CD4-positive, alpha-beta T cell treated with Interferon alpha-2 for 1 hour (primary cell): ENCODE measurements around the gene CEP85.
"Not testable (repeated sequence)": the region's sequence is repeated elsewhere in the genome, so short reads cannot be mapped to it uniquely, and the experiment has no call there.

Experiments
- DNase-seq, 2 donors: peaks; one replicate each; pipeline ENCODE4 v3.0.0-alpha.2; 2020 to 2022

The CEP85 gene

GRCh38 chr1:26225033-26225831, 8.8 kb upstream of the CEP85 start:
- DNase-seq = peak; percentile 49 to 55

- DNase-seq = not testable (repeated sequence)
Observed at GRCh38 chr1:26230682-26231081, 3.3 kb upstream of the CEP85 start.

- peak in 1 of 2 donors; percentile 37 for DNase-seq
Observed at GRCh38 chr1:26234644-26235370, 807 bp downstream of the CEP85 start.

- no peak for DNase-seq
Observed at GRCh38 chr1:26237230-26237966, 3.4 kb downstream of the CEP85 start.

DNA sequence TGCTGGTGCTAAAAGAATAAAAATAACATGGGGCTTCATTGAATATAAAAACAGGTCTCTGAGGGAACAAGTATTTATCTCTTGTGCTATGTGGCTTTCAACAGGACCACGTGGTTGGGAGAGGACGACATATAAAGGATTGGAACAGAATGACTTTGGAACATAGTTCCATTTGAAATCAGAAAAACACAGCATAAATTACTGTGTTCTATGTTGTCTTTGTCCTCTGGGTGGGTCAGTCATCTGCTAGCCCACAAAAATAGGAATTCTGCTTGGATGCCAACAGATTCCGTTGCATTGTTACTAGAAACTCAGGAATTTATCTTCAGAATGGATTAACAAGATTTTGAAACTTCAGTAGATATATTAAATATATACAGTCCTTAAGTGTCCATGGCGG, 5.9 kb downstream of the CEP85 start:
- no peak for DNase-seq

DNA sequence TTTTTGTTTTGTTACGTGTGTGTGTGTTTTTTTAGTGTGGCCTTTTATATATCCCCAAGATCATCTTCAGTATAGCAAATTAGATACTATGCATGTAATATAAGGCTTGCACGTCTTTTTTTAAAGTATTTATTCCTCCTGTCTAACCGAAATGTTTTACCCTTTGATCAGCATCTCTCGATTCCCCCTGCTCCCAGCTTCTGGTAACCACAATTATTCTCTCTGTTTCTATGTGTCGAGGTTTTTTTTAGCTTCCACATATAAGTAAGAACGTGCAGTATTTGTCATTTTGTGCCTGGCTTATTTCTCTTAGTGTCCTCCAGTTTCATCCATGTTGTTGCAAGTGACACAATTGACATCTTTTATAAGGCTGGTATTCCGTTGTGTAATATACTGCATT, 18.7 kb downstream of the CEP85 start:
- no peak for DNase-seq

- no peak for DNase-seq
Observed at GRCh38 chr1:26254404-26254803, 20.4 kb downstream of the CEP85 start.

- no peak for DNase-seq
Observed at GRCh38 chr1:26257222-26257621, 23.2 kb downstream of the CEP85 start.

DNA sequence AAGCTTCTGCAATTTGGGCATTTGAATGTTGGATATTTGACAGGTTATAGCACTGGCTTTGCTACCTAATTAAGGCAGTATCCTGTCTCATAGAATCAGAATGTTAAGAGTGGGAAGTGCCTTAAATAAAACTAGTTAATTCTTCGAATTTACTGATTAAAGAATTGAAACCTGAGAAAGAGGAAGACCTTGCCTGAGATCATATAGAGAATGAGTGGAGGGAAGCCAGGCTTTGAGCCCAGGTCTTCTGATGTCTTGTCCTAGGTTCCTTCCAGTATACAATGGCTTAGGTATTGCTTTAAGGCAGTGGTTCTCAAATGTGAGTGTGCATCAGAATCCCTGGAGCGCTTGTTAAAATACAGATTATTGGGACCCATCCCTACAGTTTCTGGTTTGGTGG, 25.0 kb downstream of the CEP85 start:
- no peak for DNase-seq

DNA sequence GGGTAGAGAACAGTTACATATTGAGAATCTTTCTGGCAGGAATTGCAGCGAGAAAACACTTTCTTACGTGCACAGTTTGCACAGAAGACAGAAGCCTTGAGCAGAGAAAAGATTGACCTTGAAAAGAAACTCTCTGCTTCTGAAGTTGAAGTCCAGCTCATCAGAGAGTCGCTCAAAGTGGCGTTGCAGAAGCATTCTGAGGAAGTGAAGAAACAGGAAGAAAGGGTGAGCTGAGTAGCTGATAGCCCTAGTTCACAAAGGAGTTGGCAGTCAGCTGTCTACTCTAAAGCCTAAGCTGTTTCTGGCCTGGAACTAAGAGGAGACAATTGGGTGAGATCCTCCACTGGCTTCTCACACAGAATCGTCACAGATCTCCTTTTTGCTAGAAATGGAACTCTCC, 25.6 kb downstream of the CEP85 start:
- DNase-seq = no peak

DNA sequence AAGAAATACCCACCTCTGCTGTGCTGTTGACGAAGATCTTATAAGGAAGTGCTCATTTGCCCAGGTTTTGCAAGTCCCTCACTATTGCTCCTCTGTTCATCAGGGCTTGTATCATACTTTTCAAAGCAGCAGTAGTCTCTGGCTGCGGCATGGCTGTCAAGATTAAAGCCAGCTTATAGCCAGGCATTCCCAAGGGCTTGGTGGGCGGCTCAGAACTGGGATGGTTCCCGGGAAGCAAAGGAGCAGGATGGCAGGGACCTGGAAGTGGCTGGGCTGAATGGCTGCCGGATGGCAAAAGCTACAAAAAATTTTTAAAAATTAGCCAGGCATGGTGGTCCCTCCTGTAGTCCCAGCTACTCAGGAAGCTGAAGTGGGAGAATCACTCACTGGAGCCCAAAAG, 29.2 kb downstream of the CEP85 start:
- no peak for DNase-seq

DNA sequence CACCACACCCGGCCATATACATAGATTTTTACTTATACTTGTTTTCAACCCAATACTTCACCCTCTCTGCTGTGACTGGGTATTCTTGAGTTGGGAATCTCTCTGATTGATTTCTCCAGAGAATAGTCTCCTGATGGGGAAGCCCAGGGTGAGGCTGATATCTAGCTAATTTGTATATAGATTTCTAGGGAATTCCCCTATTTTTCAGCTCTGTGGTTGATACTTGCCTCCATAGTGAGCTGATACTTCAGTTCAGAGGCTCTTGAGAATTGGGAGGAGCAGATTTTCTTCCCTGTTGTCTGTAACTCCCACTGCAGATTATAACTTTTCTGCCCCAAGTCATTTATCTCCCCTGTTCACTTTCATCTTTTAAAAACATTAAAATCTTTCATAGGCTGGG, 31.4 kb downstream of the CEP85 start:
- DNase-seq = no peak

GRCh38 chr1:26268290-26269197, 34.5 kb downstream of the CEP85 start:
- DNase-seq = no peak

DNA sequence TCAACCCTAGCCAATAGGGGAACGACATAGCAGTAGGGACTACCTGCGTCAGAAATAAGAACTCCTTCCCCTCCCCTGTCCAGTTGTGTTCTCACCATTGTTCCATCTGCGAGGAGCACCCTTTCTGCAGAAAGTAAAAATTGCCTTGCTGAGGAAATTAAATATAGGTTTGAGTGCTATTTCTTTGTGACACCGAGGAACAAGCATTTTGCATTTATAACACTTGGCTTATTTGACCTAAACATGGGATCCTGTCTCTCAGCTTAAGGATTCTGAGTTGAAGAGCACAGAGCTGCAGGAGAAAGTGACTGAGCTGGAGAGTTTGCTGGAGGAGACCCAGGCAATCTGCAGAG, 35.2 kb downstream of the CEP85 start:
- no peak for DNase-seq

DNA sequence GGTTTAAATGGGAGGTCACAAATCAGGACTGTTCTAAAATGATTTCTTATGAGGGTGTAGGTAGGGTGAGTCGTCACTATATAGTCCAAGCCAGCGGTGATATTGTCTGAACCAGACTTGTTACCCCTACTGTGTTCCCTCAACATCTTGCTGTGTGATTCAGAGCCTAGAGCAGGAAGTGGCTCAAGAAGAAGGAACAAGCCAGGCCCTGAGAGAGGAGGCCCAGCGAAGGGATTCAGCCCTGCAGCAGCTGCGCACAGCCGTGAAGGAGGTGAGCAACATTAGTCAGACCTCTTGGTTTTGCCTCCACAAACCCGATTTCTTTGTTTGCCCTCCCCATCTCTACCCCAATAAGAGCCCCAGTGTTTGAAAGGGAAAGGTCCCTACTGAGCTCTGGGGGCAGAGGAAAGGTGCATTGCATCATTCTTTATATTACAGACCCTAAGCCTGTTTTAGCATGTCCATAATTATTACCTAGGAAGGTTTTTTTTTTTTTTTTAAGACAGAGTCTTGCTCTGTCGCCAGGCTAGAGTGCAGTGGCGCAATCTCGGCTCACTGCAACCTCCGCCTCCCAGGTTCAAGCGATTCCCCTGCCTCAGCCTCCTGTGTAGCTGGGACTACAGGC, 40.9 kb downstream of the CEP85 start:
- peak in 1 of 2 donors; percentile 54 for DNase-seq

DNA sequence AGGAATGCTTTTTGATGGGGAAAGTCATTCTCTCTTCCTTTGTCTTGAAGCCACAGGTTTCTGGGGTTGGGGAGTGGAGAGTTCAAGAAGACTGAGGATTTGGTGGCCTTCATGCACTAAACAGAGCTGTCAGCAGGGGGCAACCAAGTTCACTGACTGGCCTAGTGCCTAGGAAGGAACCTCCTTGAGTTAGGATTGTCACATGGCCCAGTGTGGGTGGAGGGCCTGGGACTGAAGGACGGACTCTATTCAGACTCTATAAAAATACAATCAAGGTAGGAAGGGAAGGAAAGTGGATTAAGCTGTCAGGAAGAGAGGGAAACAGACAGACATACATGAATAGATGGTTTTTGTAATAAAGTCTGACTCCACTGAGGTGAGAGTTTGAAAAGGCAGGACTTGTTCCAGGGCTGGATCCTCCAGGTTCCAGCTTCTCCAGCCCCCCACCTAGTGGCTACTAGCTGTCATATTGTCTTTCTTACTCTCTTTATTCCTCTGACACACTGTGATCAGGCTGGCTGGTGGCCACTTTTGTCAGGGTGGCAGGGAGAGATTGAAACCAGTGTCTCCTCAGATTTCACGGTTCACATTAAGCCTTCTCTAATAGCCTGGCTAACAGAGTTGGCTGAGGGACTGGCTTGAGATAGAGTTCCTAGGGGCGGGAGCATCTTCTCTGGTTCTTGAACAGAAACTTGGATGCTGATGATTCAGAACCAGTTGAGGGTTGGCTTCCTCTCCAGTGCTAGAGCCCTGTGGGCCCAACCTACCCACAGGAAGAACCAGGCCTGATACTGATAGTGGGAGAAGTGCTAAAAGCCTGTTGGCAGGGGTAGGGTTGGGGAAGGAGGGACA, 41.8 kb downstream of the CEP85 start:
- peak; percentile 77 to 82 for DNase-seq

DNA sequence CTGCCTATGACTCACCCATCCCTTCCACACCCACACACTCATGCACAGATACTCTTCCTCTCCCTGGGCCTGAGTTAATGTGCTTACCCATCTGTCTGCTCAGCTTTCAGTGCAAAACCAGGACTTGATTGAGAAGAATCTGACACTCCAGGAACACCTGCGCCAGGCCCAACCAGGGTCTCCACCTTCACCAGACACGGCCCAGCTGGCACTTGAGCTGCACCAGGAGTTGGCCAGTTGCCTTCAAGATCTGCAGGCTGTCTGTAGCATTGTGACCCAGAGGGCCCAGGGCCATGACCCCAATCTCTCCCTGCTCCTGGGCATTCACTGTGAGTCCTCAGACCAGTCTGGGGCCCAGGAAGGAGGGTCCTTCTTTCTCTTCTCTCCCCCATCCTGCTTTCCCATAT, 42.4 kb downstream of the CEP85 start:
- DNase-seq = no peak

DNA sequence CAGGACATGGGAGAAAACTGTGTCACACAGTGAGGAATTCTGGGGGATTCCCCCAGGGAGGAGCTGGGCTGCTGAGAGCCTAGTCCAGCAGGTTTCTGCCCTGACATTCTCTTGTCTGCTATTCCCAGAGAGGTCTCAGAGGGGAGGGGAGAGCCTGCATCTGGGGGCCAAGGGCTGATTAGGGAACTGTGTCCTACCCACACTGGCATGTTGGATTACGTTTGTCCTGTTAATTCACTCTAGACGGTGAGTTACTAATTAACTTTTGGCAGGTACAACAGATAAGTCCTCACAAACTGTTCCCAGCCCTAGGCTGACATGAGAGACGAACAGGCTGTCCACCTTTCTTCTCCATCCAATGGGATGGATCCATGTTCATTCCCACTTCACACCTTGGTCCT, 43.3 kb downstream of the CEP85 start:
- no peak for DNase-seq

DNA sequence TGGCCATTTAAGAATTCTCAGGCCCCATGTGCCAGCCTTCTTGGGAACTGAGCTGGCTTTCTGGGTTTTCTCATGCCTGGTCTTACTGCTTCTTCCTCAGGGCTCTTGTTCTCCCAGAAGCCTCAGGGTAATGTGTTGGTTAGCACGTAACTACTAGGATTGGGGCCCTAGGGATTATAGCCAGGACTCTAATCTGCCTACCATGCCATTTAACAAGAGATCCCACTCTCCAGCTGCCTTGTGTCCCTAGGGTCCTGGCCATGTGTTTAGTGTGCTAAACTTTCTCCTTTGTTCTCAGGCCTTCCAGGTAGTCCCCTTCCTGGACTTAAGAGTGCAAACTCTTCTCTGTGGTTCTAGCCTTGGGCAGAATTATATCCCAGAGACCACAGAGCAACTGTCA, 43.7 kb downstream of the CEP85 start:
- DNase-seq = no peak

DNA sequence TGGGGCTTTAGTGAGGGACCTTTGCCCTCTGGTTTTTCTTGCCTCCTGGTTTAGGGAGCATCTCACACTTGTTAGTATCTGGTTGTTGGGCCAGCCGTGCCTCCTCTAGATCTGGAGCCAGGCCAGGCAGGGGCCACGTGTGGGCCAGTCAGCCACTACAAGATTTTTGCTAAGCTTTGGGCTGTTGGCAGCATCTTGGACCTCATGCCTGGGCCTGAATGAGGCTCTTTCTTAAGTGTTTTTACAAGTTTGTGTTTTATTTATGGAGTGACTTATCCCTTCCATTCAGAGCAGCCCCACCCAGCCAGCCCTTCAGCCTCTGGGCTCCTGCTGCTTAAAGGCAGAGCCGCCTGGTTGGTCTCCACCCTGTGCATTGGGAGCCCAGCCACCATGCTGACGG, 44.3 kb downstream of the CEP85 start:
- no peak for DNase-seq
